D721Med (cell line): ENCODE data around the gene SGPP2.

ENCODE experiments used
- DNase-seq: peaks from one replicate; pipeline ENCODE4 v3.0.0; 2011; ENCODE audit warnings: low spot score; ENCODE audit not compliant: insufficient read length
- FAIRE-seq: peaks from 2 replicates; lab custom pipeline; 2011; peaks lifted over from hg19 to GRCh38; lab: Jason Lieb, UNC
- TF ChIP-seq, protein P1 (sequence below): IDR thresholded peaks from 2 replicates; pipeline ENCODE4 v1.5.1; 2012; ENCODE audit warnings: mild to moderate bottlenecking, control low read depth; ENCODE audit not compliant: insufficient read depth; ENCODE audit errors: missing control alignments

Gene SGPP2

DNA sequence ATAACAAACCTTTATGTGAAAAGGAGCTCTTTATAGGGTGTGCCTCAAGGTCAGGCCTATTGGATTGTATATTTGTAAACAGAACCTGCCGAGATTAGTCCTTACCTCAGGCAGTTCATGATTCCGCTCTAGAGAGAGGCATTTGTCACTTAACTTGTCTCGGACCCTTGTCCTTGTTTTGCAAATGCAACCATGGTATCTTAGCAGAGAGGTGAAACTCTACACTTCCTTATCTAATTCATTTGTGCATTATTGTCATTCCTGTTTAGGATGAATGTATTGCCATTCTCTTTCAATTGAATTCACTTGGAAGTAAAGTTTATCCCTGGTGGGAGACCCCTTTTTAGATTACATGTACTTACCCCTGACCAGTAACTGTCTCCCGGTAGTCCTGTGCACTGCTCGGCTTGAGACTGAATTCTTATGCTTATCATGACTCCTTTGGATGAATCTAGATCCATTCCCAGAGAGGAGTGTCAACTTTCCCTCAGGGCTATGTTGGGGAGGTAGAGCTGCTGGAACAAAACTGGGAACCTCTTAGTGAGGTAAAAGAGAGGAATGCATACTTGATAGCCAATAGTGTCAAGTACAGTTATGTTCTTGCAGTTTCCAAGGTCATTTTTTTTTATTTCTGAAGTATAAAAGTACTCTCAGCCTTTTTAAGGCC, 46.6 kb downstream of the SGPP2 start:
- DNase-seq = no peak
- TF ChIP-seq, protein P1, sequence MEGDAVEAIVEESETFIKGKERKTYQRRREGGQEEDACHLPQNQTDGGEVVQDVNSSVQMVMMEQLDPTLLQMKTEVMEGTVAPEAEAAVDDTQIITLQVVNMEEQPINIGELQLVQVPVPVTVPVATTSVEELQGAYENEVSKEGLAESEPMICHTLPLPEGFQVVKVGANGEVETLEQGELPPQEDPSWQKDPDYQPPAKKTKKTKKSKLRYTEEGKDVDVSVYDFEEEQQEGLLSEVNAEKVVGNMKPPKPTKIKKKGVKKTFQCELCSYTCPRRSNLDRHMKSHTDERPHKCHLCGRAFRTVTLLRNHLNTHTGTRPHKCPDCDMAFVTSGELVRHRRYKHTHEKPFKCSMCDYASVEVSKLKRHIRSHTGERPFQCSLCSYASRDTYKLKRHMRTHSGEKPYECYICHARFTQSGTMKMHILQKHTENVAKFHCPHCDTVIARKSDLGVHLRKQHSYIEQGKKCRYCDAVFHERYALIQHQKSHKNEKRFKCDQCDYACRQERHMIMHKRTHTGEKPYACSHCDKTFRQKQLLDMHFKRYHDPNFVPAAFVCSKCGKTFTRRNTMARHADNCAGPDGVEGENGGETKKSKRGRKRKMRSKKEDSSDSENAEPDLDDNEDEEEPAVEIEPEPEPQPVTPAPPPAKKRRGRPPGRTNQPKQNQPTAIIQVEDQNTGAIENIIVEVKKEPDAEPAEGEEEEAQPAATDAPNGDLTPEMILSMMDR = no peak
- FAIRE-seq = no peak

DNA sequence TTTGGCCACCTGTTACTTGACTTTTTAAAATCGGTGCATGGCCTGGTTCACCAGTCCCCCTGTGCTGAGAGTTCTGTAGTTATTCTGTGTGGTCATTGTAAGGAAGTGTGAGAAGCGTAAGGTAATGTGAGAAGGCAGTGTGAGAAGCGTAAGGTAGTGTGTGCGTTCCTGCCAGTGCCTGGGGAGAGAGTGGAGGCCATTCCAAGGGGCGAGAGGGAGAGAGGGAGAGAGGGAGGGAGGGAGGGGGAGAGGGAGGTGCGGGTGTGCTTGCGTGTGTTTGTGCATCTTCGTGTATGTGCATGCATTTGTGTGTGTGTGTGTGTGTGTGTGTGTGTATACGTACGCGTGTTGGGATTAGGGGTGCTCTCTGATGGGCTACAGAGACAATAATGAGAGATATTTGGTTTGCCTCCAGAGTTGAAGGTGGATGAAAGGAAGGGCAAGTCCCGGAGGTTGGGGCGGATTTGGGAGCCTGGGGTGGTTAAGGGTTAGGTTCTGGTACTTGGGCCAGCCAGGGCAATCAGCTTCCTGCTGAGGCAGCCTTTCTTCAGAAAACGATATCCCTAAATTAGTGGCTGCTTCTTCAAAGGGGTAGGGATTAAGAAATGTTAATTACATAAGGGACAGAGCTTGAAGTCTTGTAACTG, 53.7 kb downstream of the SGPP2 start:
- TF ChIP-seq, protein P1 = no peak
- no peak for DNase-seq
- no peak for FAIRE-seq

DNA sequence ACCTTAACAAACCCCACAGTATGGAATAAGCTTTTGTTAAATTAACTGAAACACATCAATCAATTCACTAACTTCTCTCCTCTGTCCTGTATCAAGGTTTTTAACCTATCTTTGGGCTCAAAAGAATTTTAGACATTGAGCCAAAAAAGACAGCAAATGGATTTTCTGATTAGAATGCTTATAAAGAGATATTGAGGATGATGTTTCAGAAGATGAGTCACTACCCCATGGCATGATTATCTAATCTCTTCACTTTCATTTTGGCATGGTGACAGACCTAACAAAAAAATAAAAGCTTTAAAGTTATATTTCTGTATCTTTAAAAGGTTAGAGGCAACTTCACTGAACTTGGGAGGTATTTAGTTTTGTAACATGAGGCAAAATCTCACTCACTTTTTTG, 55.5 kb downstream of the SGPP2 start:
- DNase-seq = no peak
- no peak for FAIRE-seq
- TF ChIP-seq, protein P1 = no peak

DNA sequence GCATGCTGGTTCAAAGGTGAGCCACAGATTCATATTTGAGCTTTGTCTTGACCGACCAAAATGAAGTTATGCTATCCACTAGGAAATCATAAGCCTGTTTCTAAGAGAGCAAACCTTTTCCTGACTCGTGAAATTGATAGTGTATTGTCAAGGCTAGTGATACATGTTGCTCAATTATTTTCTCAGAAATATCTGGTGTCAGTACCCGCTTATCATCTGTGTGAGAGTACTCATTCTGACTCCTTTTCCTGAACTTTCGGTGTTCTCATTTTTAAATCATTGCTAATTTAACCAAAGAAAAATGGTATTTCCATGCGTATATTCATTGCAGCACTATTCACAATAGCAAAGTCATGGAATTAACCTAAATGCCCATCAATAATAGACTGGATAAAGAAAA, 56.2 kb downstream of the SGPP2 start:
- TF ChIP-seq, protein P1 = no peak

DNA sequence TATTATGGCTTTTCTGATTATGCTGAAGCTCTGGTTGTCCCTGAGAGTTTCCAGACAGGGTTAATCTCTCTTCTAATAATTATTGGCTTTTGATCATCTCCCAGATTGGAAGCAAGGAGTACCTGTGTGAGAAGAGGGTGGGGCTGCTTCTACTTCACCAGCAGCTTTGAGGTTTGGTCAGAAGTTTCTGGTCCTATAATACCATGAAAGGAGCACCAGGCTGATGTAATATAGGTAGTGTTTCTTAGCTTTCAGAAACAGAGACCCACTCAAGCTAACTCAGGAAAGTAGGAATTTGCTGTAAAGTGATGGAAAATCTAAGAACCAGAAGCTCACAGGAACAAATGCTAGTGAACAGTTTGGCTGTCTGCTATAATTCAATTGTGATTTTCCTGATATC, 57.6 kb downstream of the SGPP2 start:
- DNase-seq = no peak
- no peak for FAIRE-seq

More for the DNA sequence above, 56.2 kb downstream of the SGPP2 start:
- DNase-seq (no peak), FAIRE-seq (no peak)

DNA sequence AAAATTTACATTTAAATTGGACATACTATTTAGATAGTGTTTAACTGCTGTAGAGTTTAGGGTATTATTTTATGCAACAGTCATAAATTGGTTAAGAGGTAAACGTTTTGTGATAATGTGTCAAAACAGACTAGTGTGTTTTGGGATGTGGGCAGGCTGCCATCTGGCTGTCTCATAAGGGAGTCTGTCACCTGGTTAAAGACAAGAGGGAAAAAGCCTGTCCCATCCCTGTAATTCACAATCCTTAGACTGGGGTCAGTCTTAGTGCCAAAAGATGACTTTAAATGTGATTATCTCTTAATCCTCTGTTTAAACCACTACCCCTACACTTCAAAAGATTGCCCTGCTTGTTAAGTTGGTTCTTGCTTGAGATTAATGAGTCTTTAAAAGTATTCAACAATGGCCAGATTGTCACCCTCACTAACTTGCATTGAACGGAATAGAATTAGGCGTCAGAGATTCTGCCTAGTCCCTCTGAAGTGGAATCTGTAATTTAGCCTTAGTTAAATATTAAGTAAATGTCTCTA, 59.2 kb downstream of the SGPP2 start:
- DNase-seq = no peak
- peak; percentile 95 for FAIRE-seq

More for the DNA sequence above, 57.6 kb downstream of the SGPP2 start:
- TF ChIP-seq, protein P1 = no peak

More for the DNA sequence above, 59.2 kb downstream of the SGPP2 start:
- TF ChIP-seq, protein P1 = peak; percentile 40
